SK-N-SH (cell line): Measurements from ENCODE around the gene SLC22A4. TPM values are rescaled to one million over a fixed set of nuclear protein-coding genes. Genes with fewer than 3 reads are reported as not detected.

Experiments used
- CTCF ChIA-PET: fragments of 300-600, 350-600 bp; formaldehyde crosslinking; extraction: SDS; loops from one replicate; lab custom pipeline; 2021; lab: Yijun Ruan, JAX
- POLR2A ChIA-PET: fragments of 350-600 bp; sonication (Branson Sonifier 250); formaldehyde crosslinking; extraction: SDS; loops from one replicate; lab custom pipeline; 2020; ENCODE audit warnings: antibody characterized with exemption, inconsistent platforms; lab: Yijun Ruan, JAX
- DNase-seq: peaks from one replicate; pipeline ENCODE4 v3.0.0; 2012
- H2AFZ ChIP-seq: fragments of 200-600 bp; sonication (generic); 2 replicates; pipeline ENCODE4 v1.8.1; 2016; ENCODE audit warnings: antibody characterized with exemption, mild to moderate bottlenecking, low read depth
- H3F3A ChIP-seq: fragments of 200-600 bp; sonication (generic); replicated peaks from 2 replicates; pipeline ENCODE3; 2016; ENCODE audit warnings: antibody characterized with exemption, mild to moderate bottlenecking; ENCODE audit not compliant: insufficient read depth
- H3K27ac ChIP-seq, 2 experiments: fragments of 200-500 bp in 1 of 2; fragments of 200-600 bp in 1 of 2; sonication (Bioruptor generic) in 1 of 2; sonication (generic), shearing (Covaris generic) in 1 of 2; 2 replicates each; pipeline versions ENCODE4 v1.5.1 to v1.6.1; 2014 to 2016; ENCODE audit warnings: low read depth in 2 of 2, inconsistent platforms in 1 of 2, low read length in 1 of 2, mild to moderate bottlenecking in 1 of 2, mixed read lengths in 1 of 2
- H3K27me3 ChIP-seq: fragments of 200-600 bp; sonication (generic), shearing (Covaris generic); 2 replicates; pipeline ENCODE4 v1.6.1; 2016; ENCODE audit warnings: mixed run types; ENCODE audit not compliant: insufficient read depth
- H3K36me3 ChIP-seq, 2 experiments: fragments of 200-500 bp in 1 of 2; fragments of 200-600 bp in 1 of 2; sonication (Bioruptor generic) in 1 of 2; sonication (generic) in 1 of 2; replicated peaks in 1 of 2; 2 replicates each; pipeline versions ENCODE3 to v1.5.1; 2014 to 2016; ENCODE audit warnings: low read length in 1 of 2, mild to moderate bottlenecking in 1 of 2; ENCODE audit not compliant: insufficient read depth in 2 of 2, control insufficient read depth in 1 of 2
- H3K4me1 ChIP-seq, 2 experiments: fragments of 200-500 bp in 1 of 2; fragments of 200-600 bp in 1 of 2; sonication (Bioruptor generic) in 1 of 2; sonication (generic), shearing (Covaris generic) in 1 of 2; 2 replicates each; pipeline versions ENCODE4 v1.5.1 to v1.6.1; 2014 to 2016; ENCODE audit warnings: low read depth in 1 of 2, low read length in 1 of 2, mixed run types in 1 of 2; ENCODE audit not compliant: insufficient read depth in 2 of 2, control insufficient read depth in 1 of 2
- H3K4me2 ChIP-seq: fragments of 200-600 bp; sonication (generic), shearing (Covaris generic); 2 replicates; pipeline ENCODE4 v1.6.1; 2017; ENCODE audit warnings: mixed run types
- H3K4me3 ChIP-seq, 2 experiments: fragments of 200-500 bp in 1 of 2; fragments of 200-600 bp in 1 of 2; sonication (Bioruptor generic) in 1 of 2; sonication (generic), shearing (Covaris generic) in 1 of 2; 2 replicates each; pipeline versions ENCODE4 v1.5.1 to v1.8.1; 2014 to 2016; ENCODE audit warnings: low read depth in 2 of 2, inconsistent platforms in 1 of 2, low read length in 1 of 2, mild to moderate bottlenecking in 1 of 2, mixed read lengths in 1 of 2, moderate library complexity in 1 of 2
- H3K79me2 ChIP-seq: fragments of 200-600 bp; sonication (generic); 2 replicates; pipeline ENCODE4 v1.8.1; 2017; ENCODE audit warnings: mild to moderate bottlenecking; ENCODE audit not compliant: insufficient read depth
- H3K9ac ChIP-seq: fragments of 200-600 bp; sonication (generic); 2 replicates; pipeline ENCODE4 v1.6.1; 2017; ENCODE audit warnings: mixed run types
- H3K9me2 ChIP-seq: fragments of 200-600 bp; sonication (generic); 2 replicates; pipeline ENCODE4 v1.6.1; 2017; ENCODE audit warnings: mixed run types
- H3K9me3 ChIP-seq: fragments of 200-600 bp; sonication (generic); 2 replicates; pipeline ENCODE4 v1.6.1; 2017; ENCODE audit warnings: mixed run types, mild to moderate bottlenecking, moderate library complexity
- H4K20me1 ChIP-seq: fragments of 200-600 bp; sonication (generic); 2 replicates; pipeline ENCODE4 v1.6.1; 2017; ENCODE audit warnings: mild to moderate bottlenecking, mixed run types; ENCODE audit not compliant: insufficient read depth
- ELF1 ChIP-seq: IDR thresholded peaks from 2 replicates; pipeline ENCODE4 v1.4.0; 2012
- EZH2phosphoT487 ChIP-seq: fragments of 200-600 bp; sonication (generic); IDR thresholded peaks from 2 replicates; pipeline ENCODE4 v1.6.1; 2017; ENCODE audit warnings: low read depth, mixed run types, mild to moderate bottlenecking, antibody characterized with exemption, moderate library complexity, borderline replicate concordance
- FOSL2 ChIP-seq: IDR thresholded peaks from 2 replicates; pipeline ENCODE4 v1.4.0; 2012; ENCODE audit warnings: low read depth, mild to moderate bottlenecking, moderate library complexity, borderline replicate concordance
- FOXJ3 ChIP-seq: sonication (generic); formaldehyde crosslinking; IDR thresholded peaks from 2 replicates; pipeline ENCODE4 v1.5.1; 2020; ENCODE audit warnings: mild to moderate bottlenecking, missing genetic modification reagents
- GATA2 ChIP-seq: sonication (generic); formaldehyde crosslinking; IDR thresholded peaks from 2 replicates; pipeline ENCODE4 v1.5.0; 2020; ENCODE audit warnings: mild to moderate bottlenecking, missing genetic modification reagents
- MAX ChIP-seq: IDR thresholded peaks from 2 replicates; pipeline ENCODE4 v1.4.0; 2012; ENCODE audit warnings: low read depth
- MXI1 ChIP-seq: IDR thresholded peaks from 2 replicates; pipeline ENCODE4 v1.6.1; 2012; ENCODE audit warnings: mild to moderate bottlenecking, low read depth, low read length, improper control_type of control experiment
- NFIC ChIP-seq: IDR thresholded peaks from 2 replicates; pipeline ENCODE4 v1.4.0; 2012; ENCODE audit warnings: borderline replicate concordance
- NRF1 ChIP-seq: IDR thresholded peaks from 2 replicates; pipeline ENCODE4 v1.6.1; 2012; ENCODE audit warnings: low read depth, mild to moderate bottlenecking, low read length
- RAD21 ChIP-seq: IDR thresholded peaks from 2 replicates; pipeline ENCODE4 v1.6.1; 2012; ENCODE audit warnings: mild to moderate bottlenecking, low read length
- TAF1 ChIP-seq: IDR thresholded peaks from 2 replicates; pipeline ENCODE4 v1.6.1; 2012; ENCODE audit warnings: low read depth, mild to moderate bottlenecking, low read length, moderate library complexity, borderline replicate concordance
- TCF12 ChIP-seq: IDR thresholded peaks from 2 replicates; pipeline ENCODE4 v1.4.0; 2012
- WGBS: methylation state at CpG from one replicate; pipeline ENCODE4 v1.1.6; 2017; ENCODE audit warnings: low lambda C conversion rate; 5-methylcytosine and 5-hydroxymethylcytosine counted together
- polyA plus RNA-seq, 3 experiments: library from polyadenylated mRNA; depleted of rRNA; stranded (reverse); fragments of >200 nt; gene quantifications; 2 replicates each; pipeline ENCODE4 v1.2.3, GENCODE V29; 2012
- TF ChIP-seq, protein P1 (sequence below): IDR thresholded peaks from 2 replicates; pipeline ENCODE4; 2012

SLC22A4 gene
- polyA plus RNA-seq, 1 of the 3 experiments (the other 2 are of a cell fraction) = 3.3 TPM

DNA sequence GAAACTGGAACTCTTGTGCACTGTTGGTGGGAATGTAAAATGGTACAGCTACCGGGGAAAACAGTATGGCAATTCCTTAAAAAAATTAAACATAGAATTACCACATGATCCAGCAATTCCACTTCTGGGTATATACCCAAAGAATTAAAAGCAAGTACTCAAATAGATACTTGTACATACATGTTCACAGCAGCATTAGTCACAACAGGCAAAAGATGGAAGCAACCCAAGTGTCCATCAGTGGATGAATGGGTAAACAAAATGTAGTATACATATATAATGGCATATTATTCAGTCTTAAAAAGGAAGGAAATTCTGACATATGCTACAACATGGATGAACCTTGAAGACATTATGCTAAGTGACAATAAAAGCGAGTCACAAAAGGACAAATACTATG lies 67.9 kb downstream of the SLC22A4 start:
- Histone ChIP-seq H3K9me2 (no peaks in the 10 kb centered on the region), H3K27me3 (no peaks in the 10 kb centered on the region), H3K4me3 (no peak overlapping the region), H3K27ac (no peak overlapping the region), H4K20me1 (no peaks in the 10 kb centered on the region), H2AFZ (no peak overlapping the region), H3K36me3 (peaks cover 0 to 2% of the 10 kb centered on the region in 2 experiments), H3K9me3 (no peaks in the 10 kb centered on the region), H3K4me1 (peaks cover 0 to 3% of the 10 kb centered on the region in 2 experiments; a peak in 1 of 4 replicates), H3K79me2 (no peaks in the 10 kb centered on the region), H3K4me2 (no peak overlapping the region), H3F3A (peaks cover 6% of the 10 kb centered on the region), H3K9ac (no peak overlapping the region)
- no peak for DNase-seq
- whole genome bisulfite sequencing = 100% methylated on average over 2 of the region's 2 CpGs
- TF ChIP-seq TAF1 = no peak
- no peak for TF ChIP-seq TCF12
- no peak for TF ChIP-seq RAD21
- no peak for TF ChIP-seq ELF1
- TF ChIP-seq NFIC = no peak
- TF ChIP-seq MXI1 = no peak
- no peak for TF ChIP-seq MAX
- no peak for TF ChIP-seq NRF1
- no peak for TF ChIP-seq GATA2 (CRISPR knock-in tag)
- ChIA-PET CTCF (no interaction called here), POLR2A (no interaction called here)

DNA sequence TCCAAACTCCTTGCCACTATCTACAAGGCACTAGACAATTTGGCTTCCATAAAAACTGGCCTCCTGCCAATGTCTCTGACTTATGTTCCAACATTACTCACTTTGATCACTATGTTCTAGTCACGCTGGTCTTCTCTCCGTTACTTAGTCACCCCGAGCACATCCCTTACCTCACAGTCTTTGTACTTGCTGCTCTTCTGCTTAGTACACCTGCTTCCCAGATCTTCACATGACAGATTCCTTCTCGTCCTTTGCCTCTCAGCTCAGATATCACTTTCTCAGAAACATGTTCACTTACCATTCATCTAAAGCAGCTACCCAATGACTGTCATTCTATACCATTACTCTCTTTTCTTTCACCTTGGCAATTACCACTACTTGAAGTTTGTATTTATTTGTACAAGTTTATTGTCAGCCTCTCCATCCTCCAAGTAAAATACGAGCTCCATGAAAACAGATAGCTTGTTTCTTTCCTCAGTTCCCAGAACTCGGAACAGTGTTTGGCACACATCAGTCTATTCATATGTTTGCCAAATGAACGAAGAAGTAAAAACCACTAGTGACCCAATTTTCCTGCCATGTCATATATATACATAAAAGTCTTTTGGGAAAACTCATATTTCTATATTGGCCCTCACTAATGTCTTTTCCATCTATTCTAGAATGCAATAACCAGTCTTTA lies 69.4 kb downstream of the SLC22A4 start:
- no peaks in the 10 kb centered on the region for H3K79me2 ChIP-seq
- no peak for DNase-seq
- ChIA-PET CTCF (interaction anchor here (0.5 to 1.1 kb wide), 2 partner anchors 19 to 831 kb away, joined by 3 to 5 read pairs; no protein-coding TSS in a partner anchor), POLR2A (no interaction called here)
- H3K4me2 ChIP-seq = no peak overlapping the region
- H3K36me3 ChIP-seq = peaks cover 0 to 2% of the 10 kb centered on the region in 2 experiments
- no peaks in the 10 kb centered on the region for H3K9me3 ChIP-seq
- H3K9me2 ChIP-seq = no peaks in the 10 kb centered on the region
- WGBS = 46% methylated on average over 7 of the region's 7 CpGs
- H4K20me1 ChIP-seq = no peaks in the 10 kb centered on the region
- no peak overlapping the region for H3K4me3 ChIP-seq
- peaks cover 16% of the 10 kb centered on the region for H3F3A ChIP-seq
- peaks cover 0 to 5% of the 10 kb centered on the region in 2 experiments; a peak in 1 of 4 replicates for H3K4me1 ChIP-seq
- no peak overlapping the region for H3K27ac ChIP-seq
- peak; percentile 59; the same call in 1 of the 2 replicates for TF ChIP-seq FOSL2
- TF ChIP-seq MAX = peak; percentile 36; the same call in 1 of the 2 replicates
- no peak for TF ChIP-seq FOXJ3 (CRISPR knock-in tag)
- TF ChIP-seq TCF12 = peak; percentile 58; the same call in 1 of the 2 replicates
- TF ChIP-seq EZH2phosphoT487 = no peak
- TF ChIP-seq, protein P1, sequence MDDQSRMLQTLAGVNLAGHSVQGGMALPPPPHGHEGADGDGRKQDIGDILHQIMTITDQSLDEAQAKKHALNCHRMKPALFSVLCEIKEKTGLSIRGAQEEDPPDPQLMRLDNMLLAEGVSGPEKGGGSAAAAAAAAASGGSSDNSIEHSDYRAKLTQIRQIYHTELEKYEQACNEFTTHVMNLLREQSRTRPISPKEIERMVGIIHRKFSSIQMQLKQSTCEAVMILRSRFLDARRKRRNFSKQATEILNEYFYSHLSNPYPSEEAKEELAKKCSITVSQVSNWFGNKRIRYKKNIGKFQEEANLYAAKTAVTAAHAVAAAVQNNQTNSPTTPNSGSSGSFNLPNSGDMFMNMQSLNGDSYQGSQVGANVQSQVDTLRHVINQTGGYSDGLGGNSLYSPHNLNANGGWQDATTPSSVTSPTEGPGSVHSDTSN = peak; percentile 49; the same call in 1 of the 2 replicates
- TF ChIP-seq NFIC = peak; percentile 89
- no peak overlapping the region for H2AFZ ChIP-seq
- H3K27me3 ChIP-seq = no peaks in the 10 kb centered on the region
- H3K9ac ChIP-seq = no peak overlapping the region
